IMR-90 (cell line): ENCODE data around the gene CAPZA1. TPM values are rescaled to one million over a fixed set of nuclear protein-coding genes. Genes with fewer than 3 reads are reported as not detected.

Source experiments
- ATAC-seq: fragments of 200-7000 bp; cut with Tn5 transposase; 2 replicates; pipeline ENCODE4 v1.9.1; 2020; ENCODE audit warnings: low read depth, mild to moderate bottlenecking, moderate library complexity
- BruUV-seq: library from RNA; stranded (reverse); fragments of 400-500 nt; replicated peaks from 2 replicates; lab custom pipeline; 2021; lab: Mats Ljungman, UMichigan
- CTCF ChIA-PET: fragments of 300-600 bp; formaldehyde crosslinking; extraction: SDS; loops from one replicate; lab custom pipeline; 2021; ENCODE audit warnings: antibody characterized with exemption; lab: Yijun Ruan, JAX
- POLR2A ChIA-PET: fragments of 300-600 bp; sonication (Branson Sonifier 250); formaldehyde crosslinking; loops from one replicate; lab custom pipeline; 2022; ENCODE audit warnings: antibody characterized with exemption; ENCODE audit not compliant: unreplicated experiment; lab: Charles Lee
- DNase-seq: peaks from one replicate; pipeline ENCODE4 v3.0.0; 2013
- H2AFZ ChIP-seq: replicated peaks from 2 replicates; pipeline ENCODE3; 2013; ENCODE audit warnings: low read length, mild to moderate bottlenecking; ENCODE audit not compliant: poor library complexity
- H2AK5ac ChIP-seq: 2 replicates; pipeline ENCODE4 v1.6.1; 2013; ENCODE audit warnings: low read depth, low read length, inconsistent platforms
- H2AK9ac ChIP-seq: replicated peaks from 2 replicates; pipeline ENCODE3; 2013; ENCODE audit warnings: mild to moderate bottlenecking, low read depth, low read length, moderate library complexity; ENCODE audit not compliant: poor library complexity
- H2BK120ac ChIP-seq: 2 replicates; pipeline ENCODE4 v1.6.1; 2013; ENCODE audit warnings: low read depth, low read length, inconsistent platforms
- H2BK15ac ChIP-seq: 3 replicates; pipeline ENCODE4 v1.6.1; 2013; ENCODE audit warnings: low read depth, low read length, inconsistent platforms
- H2BK20ac ChIP-seq: 2 replicates; pipeline ENCODE4 v1.6.1; 2013; ENCODE audit warnings: low read depth, mild to moderate bottlenecking, inconsistent platforms, low read length, moderate library complexity
- H2BK5ac ChIP-seq: 2 replicates; pipeline ENCODE4 v1.6.1; 2013; ENCODE audit warnings: mild to moderate bottlenecking, low read depth, low read length, inconsistent platforms; ENCODE audit not compliant: poor library complexity, severe bottlenecking
- H3K14ac ChIP-seq: replicated peaks from 2 replicates; pipeline ENCODE4 v1.6.1; 2013; ENCODE audit warnings: low read depth, low read length, inconsistent platforms
- H3K18ac ChIP-seq: 2 replicates; pipeline ENCODE4 v1.6.1; 2013; ENCODE audit warnings: low read depth, low read length, control low read depth
- H3K23ac ChIP-seq: 2 replicates; pipeline ENCODE4 v1.6.1; 2013; ENCODE audit warnings: low read depth, low read length, inconsistent platforms
- H3K27ac ChIP-seq: 2 replicates; pipeline ENCODE4 v1.5.1; 2013; ENCODE audit warnings: mild to moderate bottlenecking, control low read depth, low read length; ENCODE audit not compliant: insufficient read depth
- H3K27me3 ChIP-seq: 2 replicates; pipeline ENCODE4 v1.6.1; 2013; ENCODE audit warnings: low read length; ENCODE audit not compliant: control insufficient read depth, insufficient read depth
- H3K36me3 ChIP-seq: 2 replicates; pipeline ENCODE4 v1.6.1; 2013; ENCODE audit warnings: low read length, mixed read lengths; ENCODE audit not compliant: control insufficient read depth, insufficient read depth
- H3K4ac ChIP-seq: 2 replicates; pipeline ENCODE4 v1.6.1; 2013; ENCODE audit warnings: low read depth, low read length, inconsistent platforms
- H3K4me1 ChIP-seq: 2 replicates; pipeline ENCODE4 v1.6.1; 2013; ENCODE audit warnings: low read length, mixed read lengths; ENCODE audit not compliant: control insufficient read depth, insufficient read depth
- H3K4me2 ChIP-seq: 2 replicates; pipeline ENCODE4 v1.6.1; 2013; ENCODE audit warnings: low read depth, mild to moderate bottlenecking, control low read depth, low read length, moderate library complexity
- H3K4me3 ChIP-seq: 2 replicates; pipeline ENCODE4 v1.5.1; 2013; ENCODE audit warnings: low read depth, mild to moderate bottlenecking, control low read depth, low read length, moderate library complexity; ENCODE audit not compliant: insufficient read depth
- H3K56ac ChIP-seq: 2 replicates; pipeline ENCODE4 v1.6.1; 2013; ENCODE audit warnings: low read length, inconsistent platforms; ENCODE audit not compliant: insufficient read depth; ENCODE audit errors: extremely low read depth
- H3K79me1 ChIP-seq, 2 experiments: 2 replicates each; pipeline ENCODE4 v1.6.1; 2013; ENCODE audit warnings: low read length in 2 of 2, inconsistent platforms in 1 of 2, low read depth in 1 of 2
- H3K9ac ChIP-seq: 2 replicates; pipeline ENCODE4 v1.6.1; 2013; ENCODE audit warnings: low read depth, low read length, control low read depth
- H3K9me1 ChIP-seq: 2 replicates; pipeline ENCODE4 v1.6.1; 2013; ENCODE audit warnings: low read length, inconsistent platforms; ENCODE audit not compliant: insufficient read depth
- H3K9me3 ChIP-seq: 2 replicates; pipeline ENCODE4 v1.6.1; 2013; ENCODE audit warnings: low read length; ENCODE audit not compliant: control insufficient read depth, insufficient read depth
- H4K20me1 ChIP-seq: 2 replicates; pipeline ENCODE4 v1.6.1; 2013; ENCODE audit warnings: low read length, inconsistent platforms; ENCODE audit not compliant: insufficient read depth
- H4K5ac ChIP-seq: 2 replicates; pipeline ENCODE4 v1.6.1; 2013; ENCODE audit warnings: mild to moderate bottlenecking, low read depth, low read length, control low read depth
- H4K8ac ChIP-seq, 2 experiments: 2 replicates each; pipeline ENCODE4 v1.6.1; 2013; ENCODE audit warnings: low read depth in 2 of 2, low read length in 2 of 2, control low read depth in 1 of 2, inconsistent platforms in 1 of 2
- H4K91ac ChIP-seq: 2 replicates; pipeline ENCODE4 v1.6.1; 2013; ENCODE audit warnings: low read depth, low read length, inconsistent platforms; ENCODE audit not compliant: insufficient read depth
- CEBPB ChIP-seq: IDR thresholded peaks from 2 replicates; pipeline ENCODE4 v1.6.1; 2012; ENCODE audit warnings: low read depth, low read length, improper control_type of control experiment
- CHD1 ChIP-seq: IDR thresholded peaks from 2 replicates; pipeline ENCODE4 v1.6.1; 2012; ENCODE audit warnings: low read depth, low read length, improper control_type of control experiment
- FOS ChIP-seq: fragments of 150-350 bp; IDR thresholded peaks from 2 replicates; pipeline ENCODE4 v1.6.1; 2016; ENCODE audit warnings: low read depth, low read length
- MXI1 ChIP-seq: IDR thresholded peaks from 2 replicates; pipeline ENCODE4 v1.6.1; 2012; ENCODE audit warnings: low read depth, mild to moderate bottlenecking, low read length, moderate library complexity, borderline replicate concordance
- POLR2A ChIP-seq: IDR thresholded peaks from 2 replicates; pipeline ENCODE4 v1.6.1; 2012; ENCODE audit warnings: mild to moderate bottlenecking, low read depth, low read length
- RCOR1 ChIP-seq: IDR thresholded peaks from 2 replicates; pipeline ENCODE4 v1.6.1; 2012; ENCODE audit warnings: mild to moderate bottlenecking, low read length, improper control_type of control experiment; ENCODE audit not compliant: insufficient replicate concordance
- RFX5 ChIP-seq: IDR thresholded peaks from 2 replicates; pipeline ENCODE4 v1.8.0; 2012; ENCODE audit warnings: low read depth, mild to moderate bottlenecking, low read length, moderate library complexity
- SMC3 ChIP-seq: fragments of 150-350 bp; IDR thresholded peaks from 2 replicates; pipeline ENCODE4 v1.6.1; 2016; ENCODE audit warnings: low read depth, mild to moderate bottlenecking, antibody characterized with exemption, low read length, moderate library complexity
- WGBS, 2 experiments: methylation state at CpG; one replicate each; pipeline versions ENCODE4 v1.1.5 to v1.1.7; 2013; ENCODE audit warnings: missing lambda C conversion rate in 2 of 2; ENCODE audit not compliant: insufficient read length in 1 of 2; ENCODE audit errors: extremely low coverage in 2 of 2; 5-methylcytosine and 5-hydroxymethylcytosine counted together
- dilution Hi-C: fragments of 300-500 bp; cut with HindIII; formaldehyde crosslinking; loops from one replicate; pipeline ENCODE4 v1.14.3; 2018; ENCODE audit warnings: low sequenced_read_pairs; ENCODE audit not compliant: unreplicated experiment
- in situ Hi-C: fragments of 300-500 bp; cut with MboI; formaldehyde crosslinking; loops from 3 replicates; pipeline ENCODE4 v1.14.3; 2019; ENCODE audit warnings: low sequenced_read_pairs, inconsistent platforms, mixed read lengths
- intact Hi-C: fragments of 100-400 bp; cut with micrococcal nuclease; formaldehyde crosslinking; loops from 2 replicates; pipeline ENCODE4 v1.10.0; 2022
- polyA plus RNA-seq, 3 experiments: library from polyadenylated mRNA; depleted of rRNA; stranded (reverse); fragments of >200 nt; gene quantifications; 2 replicates each; pipeline ENCODE4 v1.2.3, GENCODE V29; 2012; ENCODE audit warnings: low replicate concordance in 1 of 3
- total RNA-seq: library from RNA; depleted of rRNA; stranded (reverse); fragments of >200 nt; gene quantifications from 2 replicates; pipeline ENCODE4 v1.2.3, GENCODE V29; 2012
- TF ChIP-seq, protein P1 (sequence below): fragments of 150-350 bp; IDR thresholded peaks from 2 replicates; pipeline ENCODE4 v1.6.1; 2017; ENCODE audit warnings: mild to moderate bottlenecking, antibody characterized with exemption, low read length, low read depth

The CAPZA1 gene
- total and polyA plus RNA-seq, 2 of the 4 experiments (the other 2 are of a cell fraction) = 108 to 262 TPM

DNA sequence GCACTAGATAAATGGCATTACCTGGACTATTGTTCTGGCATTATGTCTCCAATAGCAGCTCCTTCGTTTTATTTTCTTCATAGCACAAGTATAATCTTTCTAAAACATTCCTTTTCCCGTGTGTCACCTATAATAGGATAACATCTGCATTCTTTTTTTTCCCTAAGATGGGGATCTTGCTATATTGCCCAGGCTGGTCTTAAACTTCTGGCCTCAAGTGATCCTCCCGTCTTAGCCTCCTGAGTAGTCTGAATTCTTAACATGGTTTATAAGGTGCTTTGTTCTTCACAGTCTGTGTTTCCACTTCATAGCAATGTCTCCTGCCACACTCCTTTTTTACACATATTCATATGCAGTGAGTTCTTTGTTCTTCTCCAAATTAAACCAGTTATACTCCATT is 46.2 kb downstream of the CAPZA1 start:
- no peak overlapping the region for H2AFZ ChIP-seq
- H2BK5ac ChIP-seq = no peak overlapping the region
- H3K4me2 ChIP-seq = no peak overlapping the region
- ChIA-PET POLR2A (no interaction called here), CTCF (no interaction called here)
- H2BK120ac ChIP-seq = no peak overlapping the region
- DNase-seq (no peak), ATAC-seq (no peak)
- in situ Hi-C loops = no loop called here
- no peak overlapping the region for H2AK9ac ChIP-seq
- no peak overlapping the region for H3K9ac ChIP-seq
- H3K9me3 ChIP-seq = no peaks in the 10 kb centered on the region
- no peak overlapping the region for H3K4me3 ChIP-seq
- no peaks in the 10 kb centered on the region for H3K27me3 ChIP-seq
- H4K8ac ChIP-seq = no peak overlapping the region
- dilution Hi-C loops = no loop called here
- no peaks in the 10 kb centered on the region for H3K4me1 ChIP-seq
- H4K20me1 ChIP-seq = peaks cover 3% of the 10 kb centered on the region; the same call in 1 of the 2 replicates
- no peak overlapping the region for H2BK20ac ChIP-seq
- TF ChIP-seq RCOR1 = no peak
- TF ChIP-seq RFX5 = no peak
- TF ChIP-seq FOS = no peak
- TF ChIP-seq MXI1 = no peak
- TF ChIP-seq, protein P1, sequence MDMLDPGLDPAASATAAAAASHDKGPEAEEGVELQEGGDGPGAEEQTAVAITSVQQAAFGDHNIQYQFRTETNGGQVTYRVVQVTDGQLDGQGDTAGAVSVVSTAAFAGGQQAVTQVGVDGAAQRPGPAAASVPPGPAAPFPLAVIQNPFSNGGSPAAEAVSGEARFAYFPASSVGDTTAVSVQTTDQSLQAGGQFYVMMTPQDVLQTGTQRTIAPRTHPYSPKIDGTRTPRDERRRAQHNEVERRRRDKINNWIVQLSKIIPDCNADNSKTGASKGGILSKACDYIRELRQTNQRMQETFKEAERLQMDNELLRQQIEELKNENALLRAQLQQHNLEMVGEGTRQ = no peak
- no peak for TF ChIP-seq CHD1
- TF ChIP-seq SMC3 = no peak
- no peak for TF ChIP-seq POLR2A
- no peak for TF ChIP-seq CEBPB
- H3K27ac ChIP-seq = no peak overlapping the region
- H3K14ac ChIP-seq = no peak overlapping the region
- 0 out of 2 replicates have a peak, but pooled peaks cover 2% of the 10 kb centered on the region for H3K9me1 ChIP-seq
- no CpG with 5 or more reads among the region's 3 CpGs for WGBS, 2 experiments
- peaks cover 43% of the 10 kb centered on the region for H3K36me3 ChIP-seq
- H3K23ac ChIP-seq = no peak overlapping the region
- intact Hi-C loops = no loop called here
- H4K91ac ChIP-seq = no peak overlapping the region
- no TSS peak for BruUV-seq
- no peak overlapping the region for H2BK15ac ChIP-seq
- no peak overlapping the region for H3K56ac ChIP-seq
- H3K79me1 ChIP-seq = peaks cover 11 to 13% of the 10 kb centered on the region in 2 experiments
- H3K18ac ChIP-seq = no peak overlapping the region
- H3K4ac ChIP-seq = no peak overlapping the region
- no peak overlapping the region for H4K5ac ChIP-seq
- H2AK5ac ChIP-seq = no peak overlapping the region
